Prostate gland (tissue), 1 donor: ENCODE results near the gene C1orf167.
A peak's percentile ranks its signal among the peaks of the same experiment; 100 is the strongest.

Source experiments
- POLR2A ChIP-seq: fragments of 450-650 bp; IDR thresholded peaks from one replicate; pipeline ENCODE4 v1.6.1; 2016; ENCODE audit warnings: antibody characterized with exemption, mild to moderate bottlenecking
- POLR2AphosphoS5 ChIP-seq: sonication (generic); formaldehyde crosslinking; IDR thresholded peaks from one replicate; pipeline ENCODE4 v1.6.1; 2017; ENCODE audit warnings: antibody characterized with exemption

GRCh38 chr1:11784993-11785769 lies 23.2 kb downstream of the C1orf167 start:
- TF ChIP-seq POLR2A = peak; percentile 29
- TF ChIP-seq POLR2AphosphoS5 = peak; percentile 19
